GM21381 (cell line): ENCODE data around the gene STING1.
"Not testable (repeated sequence)": the region's sequence is repeated elsewhere in the genome, so short reads cannot be mapped to it uniquely, and the experiment has no call there.

Experiments
- ATAC-seq: cut with Tn5 transposase; IDR thresholded peaks from one replicate; pipeline ENCODE4 v1.9.1; 2021; ENCODE audit warnings: mild to moderate bottlenecking, moderate library complexity; ENCODE audit not compliant: unreplicated experiment

STING1 gene

DNA sequence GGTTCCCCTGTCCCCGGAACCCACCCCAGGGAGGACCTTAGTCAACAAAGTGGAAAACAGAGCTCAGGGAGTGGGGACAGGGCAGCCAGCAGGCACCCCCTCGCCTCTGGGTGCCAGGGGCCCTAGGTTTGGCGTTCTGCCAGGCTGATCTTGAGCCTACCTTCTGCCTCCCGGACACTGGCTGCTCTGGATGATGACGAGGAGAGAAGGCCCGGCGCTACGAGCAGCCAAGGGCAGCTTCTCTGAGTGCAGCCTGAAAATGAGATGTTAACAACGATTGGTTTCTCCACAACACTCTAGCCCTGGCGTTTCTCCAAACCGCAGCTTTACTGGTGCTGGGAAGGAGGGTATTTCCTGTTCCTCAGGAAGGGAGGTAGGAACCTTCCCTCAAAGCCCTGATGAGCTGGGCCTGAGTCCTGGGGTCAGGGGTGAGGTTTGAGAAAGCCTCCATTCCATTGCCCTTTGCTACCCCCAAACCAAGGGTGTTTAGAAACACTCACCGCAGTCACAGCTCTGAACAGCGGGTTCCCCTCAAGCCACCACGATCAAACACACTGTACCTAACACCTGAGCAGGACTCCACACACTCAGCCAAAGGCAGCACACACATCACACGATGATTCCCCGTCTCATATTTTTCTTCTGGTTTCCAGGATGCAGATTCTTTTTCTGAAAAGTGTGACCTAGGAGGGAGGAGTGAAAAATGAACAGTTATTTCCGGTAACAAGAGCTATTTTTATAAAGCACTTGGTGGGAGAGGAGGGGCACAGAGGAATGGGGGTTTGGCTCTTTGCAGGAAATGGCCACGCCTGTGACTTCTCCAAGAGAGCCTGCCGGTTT, at the start of gene STING1:
Gene STING1, minus strand, starts transcription at position 709 of the 840 bp plus-strand sequence. CDS start 1,054 bp downstream, outside the sequence.
- peak; percentile 60 for ATAC-seq

DNA sequence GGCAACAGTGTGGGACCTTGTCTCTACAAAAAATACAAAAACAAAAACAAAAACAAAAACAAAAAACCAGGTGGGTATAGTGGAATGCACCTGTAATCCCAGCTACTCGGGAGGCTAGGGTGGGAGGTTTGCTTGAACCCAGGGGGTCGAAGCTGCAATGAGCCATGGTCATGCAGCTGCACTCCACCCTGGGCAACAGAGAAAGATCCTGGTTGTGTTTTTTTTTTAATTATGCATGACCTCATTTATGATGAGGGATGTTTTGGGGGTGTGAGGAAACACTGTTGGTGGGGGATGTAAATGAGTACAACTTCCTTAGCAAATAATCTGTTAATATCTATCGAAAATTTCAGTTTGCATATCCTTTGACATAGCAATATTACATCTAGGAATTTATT, 49.2 kb upstream of the STING1 start:
- ATAC-seq = no peak

DNA sequence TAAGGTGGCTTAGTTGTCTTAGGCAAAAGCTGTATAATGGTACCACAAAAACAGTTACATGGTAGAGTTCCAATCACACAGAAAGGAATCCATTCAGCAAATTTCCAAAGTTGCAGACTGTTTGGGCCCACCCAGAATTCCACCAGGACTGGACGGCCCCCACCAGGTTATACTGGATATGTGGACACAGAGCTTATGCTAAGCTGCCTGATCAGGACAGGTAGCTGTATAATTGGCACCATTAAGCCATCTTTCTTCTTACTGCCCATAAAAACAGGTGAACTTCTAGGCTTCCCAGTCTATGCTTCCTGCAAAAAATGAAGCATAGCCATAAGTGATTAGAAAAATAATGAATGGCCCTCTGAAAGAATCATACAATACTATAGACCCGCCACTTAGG, 47.5 kb upstream of the STING1 start:
- ATAC-seq = not testable (repeated sequence)

DNA sequence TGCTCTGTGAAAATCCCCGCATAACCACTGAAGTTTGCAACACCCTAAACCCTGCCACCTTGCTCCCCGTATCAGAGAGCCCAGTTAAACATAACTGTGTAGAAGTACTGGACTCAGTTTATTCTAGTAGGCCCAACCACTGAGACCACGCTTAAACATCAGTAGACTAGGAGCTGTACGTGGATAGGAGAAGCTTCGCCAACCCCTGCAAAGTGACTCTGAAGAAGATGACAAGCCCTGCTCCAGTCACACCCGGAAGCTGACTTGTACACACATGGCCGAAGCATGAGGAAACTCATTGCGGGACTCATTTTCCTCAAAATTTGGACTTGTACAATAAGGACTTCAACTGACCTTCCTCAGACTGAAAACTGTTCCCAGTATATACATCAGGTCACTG, 46.1 kb upstream of the STING1 start:
- not testable (repeated sequence) for ATAC-seq

DNA sequence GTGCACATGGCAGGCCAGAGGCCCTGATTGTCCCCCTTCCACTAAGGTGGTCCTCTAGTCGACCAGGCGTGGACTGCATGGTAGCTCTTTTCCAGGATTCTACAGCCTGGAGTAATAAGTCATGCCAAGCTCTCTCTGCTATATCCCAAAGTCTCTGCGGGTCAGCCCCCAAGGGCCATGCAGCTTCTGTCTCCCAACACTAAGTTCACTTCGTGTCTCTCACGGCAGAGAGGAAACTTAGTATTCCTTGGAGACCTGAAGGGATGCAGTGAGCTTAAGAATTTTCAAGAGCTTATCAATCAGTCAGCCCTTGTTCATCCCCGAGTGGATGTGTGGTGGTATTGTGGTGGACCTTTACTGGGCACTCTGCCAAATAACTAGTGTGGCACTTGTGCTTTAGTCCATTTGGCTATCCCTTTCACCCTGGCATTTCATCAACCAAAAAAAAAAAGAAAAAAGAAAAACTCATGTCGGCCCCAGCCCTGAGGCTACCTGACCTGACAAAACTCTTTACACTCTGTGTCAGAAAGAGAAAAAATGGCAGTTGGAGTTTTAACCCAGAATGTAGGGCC, 45.4 kb upstream of the STING1 start:
- ATAC-seq = not testable (repeated sequence)

DNA sequence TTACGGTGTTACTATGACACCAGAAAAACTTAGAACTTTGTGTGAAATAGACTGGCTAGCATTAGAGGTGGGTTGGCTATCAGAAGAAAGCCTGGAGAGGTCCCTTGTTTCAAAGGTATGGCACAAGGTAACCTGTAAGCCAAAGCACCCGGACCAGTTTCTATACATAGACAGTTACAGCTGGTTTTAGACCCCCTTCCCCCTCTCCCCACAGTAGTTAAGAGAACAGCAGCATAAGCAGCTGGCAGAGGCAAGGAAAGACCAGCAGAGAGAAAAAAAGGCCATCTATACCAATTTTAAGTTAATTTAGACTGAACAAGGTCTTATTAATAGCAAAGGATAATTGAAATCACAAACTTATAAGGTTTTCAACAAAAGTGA, 44.5 kb upstream of the STING1 start:
- not testable (repeated sequence) for ATAC-seq

DNA sequence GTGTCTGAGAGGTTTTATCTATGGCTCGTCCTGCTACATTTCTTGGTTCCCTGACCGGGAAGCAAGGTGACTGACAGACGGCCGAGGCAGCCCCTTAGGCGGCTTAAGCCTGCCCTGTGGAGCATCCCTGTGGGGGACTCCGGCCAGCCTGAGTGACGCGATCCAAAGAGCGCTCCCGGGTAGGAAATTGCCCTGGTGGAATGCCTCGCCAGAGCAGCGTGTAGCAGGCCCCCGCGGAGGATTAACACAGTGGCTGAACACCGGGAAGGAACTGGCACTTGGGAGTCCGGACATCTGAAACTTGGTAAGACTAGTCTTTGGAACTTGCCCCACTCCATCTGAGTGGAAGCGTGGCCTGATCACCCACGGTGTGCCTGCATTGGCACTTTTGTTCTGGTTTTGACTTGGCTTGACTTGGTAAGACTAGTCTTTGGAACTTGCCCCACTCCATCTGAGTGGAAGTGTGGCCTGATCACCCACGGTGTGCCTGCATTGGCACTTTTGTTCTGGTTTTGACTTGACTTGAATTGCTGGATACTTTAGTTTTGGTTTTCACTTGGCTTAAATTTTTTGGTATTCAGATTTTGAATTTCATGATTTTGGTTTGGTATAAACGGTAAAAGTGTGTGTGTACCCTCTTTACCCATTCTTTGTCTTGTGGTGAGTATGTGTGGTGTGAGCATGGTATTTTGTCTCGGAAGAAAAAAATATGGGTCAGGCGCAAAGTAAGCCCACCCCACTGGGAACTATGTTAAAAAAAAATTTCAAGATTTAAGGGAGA, 43.9 kb upstream of the STING1 start:
- not testable (repeated sequence) for ATAC-seq

DNA sequence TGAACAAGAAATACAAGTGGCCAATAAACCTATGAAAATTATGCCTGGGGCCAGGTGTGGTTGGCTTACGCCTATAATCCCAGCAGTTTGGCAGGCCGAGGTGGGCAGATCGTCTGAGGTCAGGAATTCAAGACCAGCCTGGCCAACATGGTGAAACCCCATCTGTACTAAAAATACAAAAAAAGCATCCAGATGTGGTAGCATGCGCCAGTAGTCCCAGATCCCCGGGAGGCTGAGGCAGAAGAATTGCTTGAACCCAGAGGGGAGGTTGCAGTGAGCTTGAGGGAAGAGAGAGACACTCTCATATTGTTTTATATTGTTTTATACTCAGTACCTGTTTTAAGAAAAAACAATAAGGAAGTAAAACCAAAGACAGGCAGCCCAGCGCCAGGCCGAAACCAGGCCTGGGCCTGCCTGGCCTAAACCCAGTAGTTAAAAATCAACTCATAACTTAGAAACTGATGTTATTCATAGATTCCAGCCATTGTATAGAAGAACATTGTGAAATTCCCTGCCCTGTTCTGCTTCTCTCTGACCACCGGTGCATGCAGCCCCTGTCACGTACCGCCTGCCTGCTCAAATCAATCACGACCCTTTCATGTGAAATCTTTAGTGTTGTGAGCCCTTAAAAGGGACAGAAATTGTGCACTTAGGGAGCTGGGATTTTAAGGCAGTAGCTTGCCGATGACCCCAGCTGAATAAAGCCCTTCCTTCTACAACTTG, 43.2 kb upstream of the STING1 start:
- not testable (repeated sequence) for ATAC-seq

DNA sequence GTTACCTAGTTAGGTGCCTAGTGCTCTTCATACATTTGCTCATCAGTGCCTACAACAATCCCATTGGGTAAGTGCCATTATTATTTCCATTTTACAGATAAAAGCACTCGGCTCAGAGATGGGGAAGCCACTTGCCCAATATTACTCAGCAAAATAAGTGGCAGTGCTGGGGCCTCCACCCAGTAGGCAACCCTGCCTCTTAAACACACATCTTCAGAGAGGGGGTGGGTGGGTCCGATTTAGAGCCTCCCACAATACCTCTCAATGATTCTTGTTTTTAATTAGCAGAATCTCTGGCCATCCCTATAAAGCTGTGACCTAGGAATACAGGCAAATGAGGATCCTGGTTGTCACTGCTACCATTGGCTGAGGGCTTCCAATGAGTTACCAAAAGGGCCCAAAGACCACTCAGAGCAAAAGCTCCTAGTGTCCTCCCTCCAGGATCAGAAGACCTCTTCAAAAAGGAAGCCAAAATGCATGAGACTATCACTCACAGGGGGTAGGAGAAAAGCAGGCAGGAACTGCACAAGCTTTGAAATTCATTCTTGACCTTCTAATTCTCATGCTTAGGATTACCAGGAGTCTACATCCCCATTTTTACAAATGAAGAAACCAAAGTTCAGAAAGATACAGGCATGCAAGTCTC, 42.5 kb upstream of the STING1 start:
- no peak for ATAC-seq

DNA sequence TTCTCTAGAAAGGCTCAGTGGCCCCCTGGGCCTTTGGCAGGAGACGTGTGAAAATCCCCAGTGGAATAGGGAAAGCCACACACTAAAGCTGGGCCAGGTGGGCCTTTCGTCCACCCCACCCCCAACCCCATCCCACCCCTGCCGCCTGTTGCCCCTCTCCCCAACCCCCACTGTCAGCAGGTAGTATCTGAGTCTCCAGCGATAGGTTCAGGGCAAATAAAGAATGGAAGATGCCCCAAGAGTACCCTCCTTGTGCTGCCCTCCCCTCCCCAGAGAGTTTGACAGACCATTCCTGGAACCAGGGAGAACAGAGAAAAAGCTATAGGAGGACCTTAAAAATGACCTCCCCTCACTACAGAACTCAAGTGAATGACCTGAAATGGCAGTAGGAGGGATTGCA, 41.9 kb upstream of the STING1 start:
- ATAC-seq = no peak

DNA sequence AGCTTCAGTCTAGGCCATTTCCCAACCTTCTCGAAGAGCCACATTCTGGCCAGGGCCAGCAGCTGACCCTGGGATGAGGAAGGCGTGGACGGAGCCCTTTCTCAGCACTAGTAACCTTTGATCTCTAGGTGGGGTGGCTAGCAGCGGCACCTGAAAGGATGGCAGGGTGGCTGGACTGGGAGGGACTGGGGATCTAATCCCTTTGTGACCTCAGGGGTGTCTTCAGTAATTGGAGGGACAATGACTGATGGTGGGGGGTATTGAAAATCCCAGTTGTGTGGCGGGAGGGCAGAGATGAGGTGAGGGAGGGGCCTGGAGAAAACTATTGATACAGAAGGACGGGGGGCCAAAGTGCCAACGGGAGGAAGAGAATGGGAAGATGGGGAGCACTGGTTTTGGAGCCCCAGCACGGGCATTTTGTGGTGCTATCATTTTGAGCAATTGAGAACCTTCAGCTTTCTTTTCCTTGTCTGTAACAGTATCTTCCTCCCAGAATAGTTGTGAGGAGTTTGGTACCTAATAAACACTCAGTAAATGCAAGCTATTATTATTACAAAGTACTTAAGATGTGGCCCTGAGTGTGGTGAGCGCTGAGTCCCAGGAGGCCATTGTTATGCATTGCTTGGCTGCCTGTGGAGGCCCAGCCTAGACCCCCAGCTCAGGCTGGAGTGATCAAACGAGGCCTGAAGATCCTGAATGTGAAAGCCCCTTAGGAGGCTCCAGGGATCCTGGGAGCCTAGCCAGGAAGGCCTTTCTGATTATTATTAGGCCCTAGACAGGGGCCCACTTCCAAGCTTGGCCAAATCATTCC, 41.3 kb upstream of the STING1 start:
- ATAC-seq = no peak

DNA sequence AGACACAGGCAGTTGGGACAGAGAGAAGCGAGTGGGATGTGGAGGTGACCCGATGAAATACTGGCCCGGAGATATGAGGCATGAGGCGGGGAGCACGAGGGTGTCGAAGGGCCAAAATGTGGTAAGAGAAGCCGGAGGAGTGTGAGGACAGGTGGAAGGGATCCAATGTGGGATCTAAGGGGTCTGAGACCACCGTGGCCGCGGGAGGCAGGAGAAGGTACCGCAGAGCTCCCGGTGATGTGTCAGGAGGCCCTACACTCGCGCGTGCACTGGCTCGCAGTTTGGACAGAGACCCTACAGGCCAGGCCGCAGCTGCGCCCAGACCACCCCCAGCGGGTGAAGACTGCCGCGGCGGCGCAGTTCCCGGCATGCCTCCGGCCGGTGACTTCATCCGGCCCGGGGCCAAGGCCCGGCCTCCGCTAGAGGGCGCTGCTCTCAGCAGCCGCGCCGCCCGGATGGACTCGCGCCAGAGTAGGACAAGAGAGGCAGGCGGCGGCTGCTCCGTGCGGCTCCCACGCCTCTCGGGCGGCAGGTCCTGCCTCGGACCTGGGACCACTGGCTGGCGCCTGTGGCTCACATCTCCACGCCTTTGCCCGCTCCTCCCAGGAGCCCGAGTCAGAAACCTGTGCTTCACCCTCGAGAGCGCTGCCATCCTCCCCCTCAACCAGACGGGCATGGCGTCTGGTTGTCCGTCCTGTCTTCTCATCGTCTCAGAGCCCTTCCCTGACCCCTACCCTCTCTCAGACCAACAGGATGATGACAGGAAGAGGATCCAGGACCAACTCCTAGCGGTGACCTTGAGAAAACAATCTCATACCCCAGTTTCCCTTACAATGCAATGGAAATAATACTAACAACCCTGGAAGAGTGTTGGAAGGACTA, 35.4 kb upstream of the STING1 start:
- ATAC-seq = peak; percentile 84

DNA sequence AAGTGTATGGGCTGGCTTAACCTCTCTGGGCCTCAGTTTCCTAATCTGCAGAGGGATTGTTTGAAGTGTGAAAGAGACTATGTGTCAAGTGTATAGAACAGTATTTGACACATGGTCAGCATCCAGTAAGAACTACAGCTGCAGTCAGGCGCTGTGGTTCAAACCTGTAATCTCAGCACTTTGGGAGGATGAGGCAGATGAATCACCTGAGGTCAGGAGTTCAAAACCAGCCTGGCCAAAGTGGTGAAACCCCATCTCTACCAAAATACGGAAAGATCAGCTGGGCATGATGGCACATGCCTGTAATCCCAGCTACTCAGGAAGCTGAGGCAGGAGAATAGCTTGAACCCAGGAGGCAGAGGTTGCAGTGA, 31.9 kb upstream of the STING1 start:
- ATAC-seq = no peak

DNA sequence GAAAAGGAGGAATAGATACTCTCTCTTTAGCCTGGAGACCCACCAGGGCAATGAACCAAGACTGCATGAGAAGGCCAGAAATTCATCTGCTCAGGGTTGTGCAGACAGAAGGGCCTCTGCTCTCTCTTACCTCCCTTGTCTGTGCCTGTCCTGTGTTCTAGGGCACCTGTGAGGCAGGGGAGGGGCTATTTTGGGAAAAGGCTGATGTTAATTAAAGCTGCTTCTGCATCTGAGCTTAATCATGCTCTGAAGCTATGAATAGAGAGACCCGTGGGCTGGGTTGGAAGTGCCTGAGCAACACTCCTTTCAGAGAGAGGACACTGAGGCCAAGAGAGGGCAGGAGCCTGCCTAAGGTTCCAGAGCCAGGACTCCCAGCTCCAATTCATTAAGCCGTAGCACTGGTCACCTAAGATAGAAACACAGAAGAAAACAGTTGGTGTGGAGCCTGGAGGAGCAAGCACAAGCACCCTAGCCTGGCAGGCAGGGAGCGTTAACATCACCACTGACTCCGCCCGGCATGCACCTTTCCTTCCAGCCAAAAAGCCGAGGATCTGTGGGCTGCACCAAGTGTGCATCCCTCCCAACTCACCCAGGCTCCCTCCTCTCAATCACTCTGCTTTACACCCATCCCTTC, 31.4 kb upstream of the STING1 start:
- peak; percentile 14 for ATAC-seq

DNA sequence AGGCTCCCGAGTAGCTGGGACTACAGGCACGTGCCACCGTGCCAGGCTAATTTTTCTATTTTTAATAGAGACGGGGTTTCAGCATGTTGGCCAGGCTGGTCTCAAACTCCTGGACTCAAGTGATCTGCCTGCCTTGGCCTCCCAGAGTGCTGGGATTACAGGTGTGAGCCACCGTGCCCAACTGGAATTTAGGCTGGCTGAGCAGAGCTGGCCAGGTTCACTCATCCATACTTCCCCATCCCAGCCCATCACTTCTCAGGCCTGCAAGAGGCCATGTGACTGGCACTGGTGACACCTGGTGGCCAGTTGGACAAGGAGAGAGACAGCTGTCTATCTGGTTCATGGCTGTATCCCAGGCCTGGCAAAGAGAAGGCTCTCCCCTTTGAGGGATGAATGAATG, 30.9 kb upstream of the STING1 start:
- ATAC-seq = peak; percentile 48

DNA sequence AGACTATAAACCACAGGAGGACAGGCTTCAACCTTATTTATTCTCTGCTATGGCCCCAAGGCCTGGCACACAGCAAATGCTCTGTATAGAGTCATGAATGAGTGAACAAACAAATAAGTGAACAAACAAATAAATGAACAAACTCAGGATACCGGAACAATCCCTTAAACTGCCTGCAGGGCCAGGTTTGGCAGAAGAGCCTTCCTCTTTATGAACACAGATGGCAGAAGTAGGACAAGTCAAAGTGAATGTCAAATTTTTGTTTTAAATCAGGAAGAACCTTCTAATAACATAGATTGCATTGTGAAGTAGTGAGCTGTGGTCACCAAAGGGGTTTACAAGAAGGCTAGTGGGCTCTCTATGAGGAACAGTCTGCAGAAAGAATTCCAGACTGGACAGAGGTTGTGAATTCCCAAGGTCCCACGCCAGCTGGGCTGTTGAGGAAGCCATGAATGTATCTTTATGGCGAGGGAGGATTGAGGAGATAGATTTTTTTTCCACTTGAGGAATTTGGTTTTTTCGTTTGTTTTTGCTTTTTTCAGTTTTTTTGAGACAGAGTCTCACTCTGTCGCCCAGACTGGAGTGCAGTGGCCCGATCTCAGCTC, 30.3 kb upstream of the STING1 start:
- ATAC-seq = no peak

DNA sequence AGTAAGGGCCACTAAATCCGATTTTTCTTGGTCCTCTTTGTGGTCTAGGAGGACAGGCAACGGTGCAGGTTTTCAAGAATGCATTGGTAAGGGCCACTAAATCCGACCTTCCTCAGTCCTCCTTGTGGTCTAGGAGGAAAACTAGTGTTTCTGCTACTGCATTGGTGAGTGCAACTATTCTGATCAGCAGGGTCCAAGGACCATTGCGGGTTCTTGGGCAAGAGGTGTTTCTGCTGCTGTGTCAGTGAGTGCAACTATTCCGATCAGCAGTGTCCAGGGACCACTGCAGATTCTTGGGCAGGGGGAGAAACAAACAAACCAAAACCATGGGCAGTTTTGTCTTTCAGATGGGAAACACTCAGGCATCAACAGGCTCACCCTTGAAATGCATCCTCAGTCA, 22.2 kb upstream of the STING1 start:
- not testable (repeated sequence) for ATAC-seq

DNA sequence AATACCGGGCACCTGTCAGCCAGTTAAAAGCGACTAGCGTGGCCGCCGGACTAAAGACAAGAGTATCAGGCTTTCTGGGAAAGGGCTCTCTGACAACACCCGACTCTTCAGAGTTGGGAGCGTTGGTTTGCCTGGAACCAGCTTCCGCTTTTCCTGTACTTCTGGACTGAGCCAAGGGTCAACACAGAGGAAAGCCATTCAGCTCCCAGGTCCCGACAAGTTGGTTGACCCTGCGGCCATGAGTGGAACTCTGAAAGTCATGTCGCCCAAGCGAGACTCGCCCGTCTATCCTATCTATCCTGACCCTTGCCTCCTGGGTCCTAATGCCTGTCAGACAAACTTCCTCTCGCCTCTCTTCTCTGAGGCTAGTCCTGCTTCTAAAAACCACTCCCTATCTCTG, 21.3 kb upstream of the STING1 start:
- not testable (repeated sequence) for ATAC-seq
